Sigmoid colon (tissue), 3 donors: ENCODE data around the gene CUEDC1.

ENCODE experiments used
- CTCF ChIP-seq, 4 experiments: fragments of 450-650 bp in 3 of 4; fragments of 200-600 bp in 1 of 4; IDR thresholded peaks; one replicate each; pipeline ENCODE4 v1.5.1; 2016 to 2019; ENCODE audit warnings: antibody characterized with exemption in 4 of 4, mild to moderate bottlenecking in 3 of 4, moderate library complexity in 2 of 4
- POLR2A ChIP-seq, 2 donors: fragments of 450-650 bp; IDR thresholded peaks; one replicate each; pipeline ENCODE4 v1.6.1; 2016; ENCODE audit warnings: antibody characterized with exemption in 2 of 2, mild to moderate bottlenecking in 2 of 2, moderate library complexity in 2 of 2

GRCh38 chr17:57945996-57946797, 9.0 kb downstream of the CUEDC1 start:
- no peak for TF ChIP-seq POLR2A (IDR thresholded peaks at IDR 0.05)
- TF ChIP-seq CTCF (IDR thresholded peaks at IDR 0.05): no peak
